Measurements from ENCODE around the gene FNDC7. TPM values are rescaled to one million over a fixed set of nuclear protein-coding genes. Genes with fewer than 3 reads are reported as not detected.

The FNDC7 gene
- total and polyA plus RNA-seq, 8 donors: 0.06 TPM; not detected in 6

- intact Hi-C loops (cut with DNase I): no loop called here
- TF ChIP-seq CTCF (IDR thresholded peaks at IDR 0.05): no peak
- DNase-seq (no peak), ATAC-seq (no peak), FAIRE-seq (no peak)
- Histone ChIP-seq H3K36me3 (peaks cover 0 to 28% (median 7%) of the 10 kb centered on the region in 3 donors), H3K9me3 (no peaks in the 10 kb centered on the region), H3K4me1 (no peaks in the 10 kb centered on the region), H3K4me3 (no peak overlapping the region), H3K27ac (no peak overlapping the region), H3K27me3 (no peaks in the 10 kb centered on the region)
- 93 to 94% methylated on average over 6 of the region's 6 CpGs for WGBS, 2 donors
Observed at GRCh38 chr1:108785264-108785663, 72.6 kb downstream of the FNDC7 start.

GRCh38 chr1:108785880-108786279 is 73.2 kb downstream of the FNDC7 start:
- H3K36me3 ChIP-seq: peaks cover 0 to 28% (median 7%) of the 10 kb centered on the region in 3 donors
- FAIRE-seq: no peak
- no peak for ATAC-seq
- intact Hi-C loops (cut with DNase I): no loop called here
- H3K27me3 ChIP-seq: no peaks in the 10 kb centered on the region
- WGBS, 2 donors: 94 to 96% methylated on average over 2 of the region's 2 CpGs
- H3K27ac ChIP-seq: no peak overlapping the region
- H3K9me3 ChIP-seq: no peaks in the 10 kb centered on the region
- TF ChIP-seq CTCF (IDR thresholded peaks at IDR 0.05): no peak
- DNase-seq: no peak
- no peak overlapping the region for H3K4me3 ChIP-seq
- H3K4me1 ChIP-seq: no peaks in the 10 kb centered on the region

GRCh38 chr1:108791790-108792189 is 79.1 kb downstream of the FNDC7 start:
- WGBS, 2 donors: 93 to 100% methylated on average over 1 of the region's 1 CpG
- H3K4me1 ChIP-seq: no peaks in the 10 kb centered on the region
- peaks cover 0 to 6% (median 0%) of the 10 kb centered on the region in 4 donors for H3K9me3 ChIP-seq
- intact Hi-C loops (cut with DNase I): no loop called here
- DNase-seq (no peak), ATAC-seq (no peak), FAIRE-seq (no peak)
- no peaks in the 10 kb centered on the region for H3K27me3 ChIP-seq
- no peak overlapping the region for H3K4me3 ChIP-seq
- TF ChIP-seq CTCF (IDR thresholded peaks at IDR 0.05): no peak
- peaks cover 0 to 13% (median 12%) of the 10 kb centered on the region in 3 donors for H3K36me3 ChIP-seq
- H3K27ac ChIP-seq: no peak overlapping the region

Other genes with a start within 250 kb of the FNDC7 start
- gene EEIG2, start 152.8 kb upstream of the FNDC7 start, total RNA-seq: 10 to 100 TPM in 2 of 6 donors, 1 to 10 TPM in 4; 2.8 to 13.0 (median 3.3) TPM
- 1 to 10 TPM; 1.7 to 1.8 TPM for gene EEIG2, start 152.8 kb upstream of the FNDC7 start, polyA plus RNA-seq
- 1 to 10 TPM in 3 of 6 donors, under 1 TPM in 3; 0.42 to 2.6 (median 1.1) TPM for gene HENMT1, start 51.8 kb upstream of the FNDC7 start, total RNA-seq
- 1 to 10 TPM in 1 of 2 donors, under 1 TPM in 1; 0.65 to 5.5 TPM for gene HENMT1, start 51.8 kb upstream of the FNDC7 start, polyA plus RNA-seq
- 10 to 100 TPM; 11.2 to 21.3 (median 17.6) TPM for gene PRPF38B, start 20.6 kb upstream of the FNDC7 start, total RNA-seq
- gene PRPF38B, start 20.6 kb upstream of the FNDC7 start, polyA plus RNA-seq: 10 to 100 TPM; 36.3 to 48.6 TPM
- 10 to 100 TPM; 19.1 to 36.6 (median 25.5) TPM for gene STXBP3, start 33.8 kb downstream of the FNDC7 start, total RNA-seq
- gene STXBP3, start 33.8 kb downstream of the FNDC7 start, polyA plus RNA-seq: 10 to 100 TPM; 26.8 to 50.7 TPM
- not detected for gene AKNAD1, start 144.2 kb downstream of the FNDC7 start, total RNA-seq
- under 1 TPM in 1 of 2 donors, not detected in 1; 0.23 TPM for gene AKNAD1, start 144.2 kb downstream of the FNDC7 start, polyA plus RNA-seq
- 1 to 10 TPM in 3 of 6 donors, under 1 TPM in 3; 0.19 to 1.6 (median 0.74) TPM for gene GPSM2, start 164.1 kb downstream of the FNDC7 start, total RNA-seq
- under 1 TPM; 0.42 to 0.92 TPM for gene GPSM2, start 164.1 kb downstream of the FNDC7 start, polyA plus RNA-seq

Data from pancreas (tissue), 10 donors.